Activated CD4-positive, alpha-beta memory T cell treated with anti-CD3 and anti-CD28 coated beads for 36 hours (primary cell): ENCODE measurements around the gene HSBP1L1. TPM values are rescaled to one million over a fixed set of nuclear protein-coding genes. Genes with fewer than 3 reads are reported as not detected.
"Not testable (repeated sequence)": the region's sequence is repeated elsewhere in the genome, so short reads cannot be mapped to it uniquely, and the experiment has no call there.

Experiments used
- CTCF ChIA-PET: fragments of 350-600 bp; sonication (Branson Sonifier 250); formaldehyde crosslinking; loops from one replicate; lab custom pipeline; 2021; ENCODE audit warnings: antibody characterized with exemption, inconsistent platforms; lab: Charles Lee
- POLR2A ChIA-PET: fragments of 350-600 bp; sonication (Branson Sonifier 250); formaldehyde crosslinking; loops from one replicate; lab custom pipeline; 2021; ENCODE audit warnings: antibody characterized with exemption; lab: Charles Lee
- DNase-seq: peaks from one replicate; pipeline ENCODE4 v3.0.0-alpha.2; 2020
- H3K27ac Mint-ChIP-seq: one replicate; pipeline ENCODE4 v1.8.0; 2021; ENCODE audit warnings: mixed read lengths
- H3K27me3 Mint-ChIP-seq: one replicate; pipeline ENCODE4 v1.8.0; 2021; ENCODE audit warnings: mixed read lengths
- H3K36me3 Mint-ChIP-seq: one replicate; pipeline ENCODE4 v1.8.0; 2021; ENCODE audit warnings: mixed read lengths
- H3K4me1 Mint-ChIP-seq: one replicate; pipeline ENCODE4 v1.8.0; 2021; ENCODE audit warnings: low read depth, mixed read lengths
- H3K4me3 Mint-ChIP-seq: one replicate; pipeline ENCODE4 v1.8.0; 2021; ENCODE audit warnings: mild to moderate bottlenecking, mixed read lengths
- H3K9me3 Mint-ChIP-seq: one replicate; pipeline ENCODE4 v1.8.0; 2021; ENCODE audit warnings: mixed read lengths
- intact Hi-C: fragments of 100-400 bp; cut with micrococcal nuclease; formaldehyde crosslinking; loops from one replicate; pipeline ENCODE4 v1.15.1; 2023
- total RNA-seq, 2 experiments: library from RNA; stranded (reverse); gene quantifications; one replicate each; pipeline ENCODE4 v1.2.3, GENCODE V29; 2021

Gene HSBP1L1
- total RNA-seq, 2 experiments from 2014 or later = 8.5 to 8.8 TPM

DNA sequence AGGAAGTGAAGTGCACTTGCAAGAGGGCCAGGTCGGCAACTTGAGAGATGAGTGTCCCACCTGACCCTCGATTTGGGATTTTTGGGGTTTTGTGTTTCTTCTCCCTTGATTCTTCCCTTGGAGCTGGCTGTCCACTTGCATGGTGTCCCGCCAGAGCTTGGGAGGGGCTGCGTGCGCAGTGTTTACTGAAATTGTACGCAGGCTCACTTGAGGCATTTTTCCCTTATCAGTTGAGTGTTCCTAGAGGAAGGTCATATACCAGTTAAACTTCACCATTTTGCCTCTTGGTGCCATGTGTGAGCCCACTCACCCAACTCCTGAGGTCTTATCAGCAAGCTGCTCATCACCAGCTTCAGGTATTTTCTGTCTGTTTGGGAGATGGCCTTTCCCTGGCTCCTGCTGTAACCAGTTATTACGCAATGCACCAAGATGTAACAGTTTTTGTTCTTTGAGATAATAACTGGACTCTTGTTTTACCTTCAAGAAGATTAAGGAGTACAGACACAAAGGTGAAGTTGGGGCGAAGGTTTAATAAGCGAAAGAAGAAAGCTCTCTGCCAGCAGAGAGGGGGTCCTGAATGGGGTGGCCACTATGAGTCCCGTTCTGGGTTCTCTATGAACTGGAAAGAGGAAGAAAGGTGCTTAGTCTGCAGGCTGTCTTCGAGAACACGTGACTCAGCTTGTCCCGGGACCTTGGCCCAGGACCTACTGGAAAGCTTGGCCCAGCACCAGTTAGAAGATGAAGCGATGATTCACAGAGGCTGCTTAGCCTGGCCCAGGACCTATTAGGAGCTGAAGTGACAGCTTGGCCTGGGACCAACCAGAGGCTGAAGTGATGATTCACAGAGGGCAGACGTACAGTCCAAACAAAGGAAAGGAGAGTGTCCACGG lies 45.5 kb downstream of the HSBP1L1 start:
- CTCF ChIA-PET = no interaction called here
- no peak overlapping the region for H3K4me3 Mint-ChIP-seq
- H3K9me3 Mint-ChIP-seq = peaks cover 27% of the 10 kb centered on the region

DNA sequence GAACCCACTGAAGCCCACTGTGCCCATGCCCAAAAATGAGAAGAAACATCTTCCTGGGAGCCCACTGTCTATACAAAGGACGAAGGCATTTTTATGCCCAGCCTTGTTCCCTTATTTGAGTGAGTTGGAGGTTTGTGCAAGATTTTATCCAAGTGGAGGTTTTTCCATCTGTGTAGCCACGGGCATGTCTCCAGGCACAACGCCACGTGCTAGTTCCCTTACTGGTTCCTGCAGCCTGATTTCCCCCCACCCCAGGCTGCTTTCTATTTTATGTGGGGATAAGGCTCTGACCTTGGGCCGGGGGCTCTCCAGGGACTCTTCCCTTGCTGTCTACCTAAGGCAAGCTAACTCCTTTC lies 46.1 kb downstream of the HSBP1L1 start:
- intact Hi-C loops = no loop called here
- H3K27ac Mint-ChIP-seq = no peak overlapping the region
- no peaks in the 10 kb centered on the region for H3K27me3 Mint-ChIP-seq
- peaks cover 7% of the 10 kb centered on the region for H3K36me3 Mint-ChIP-seq
- ChIA-PET POLR2A (no interaction called here), CTCF (no interaction called here)
- H3K4me1 Mint-ChIP-seq = no peaks in the 10 kb centered on the region
- DNase-seq = no peak
- H3K9me3 Mint-ChIP-seq = peaks cover 27% of the 10 kb centered on the region
- no peak overlapping the region for H3K4me3 Mint-ChIP-seq

More for the DNA sequence above, 45.5 kb downstream of the HSBP1L1 start:
- no peak overlapping the region for H3K27ac Mint-ChIP-seq
- H3K36me3 Mint-ChIP-seq = peaks cover 7% of the 10 kb centered on the region
- H3K27me3 Mint-ChIP-seq = no peaks in the 10 kb centered on the region
- POLR2A ChIA-PET = no interaction called here
- intact Hi-C loops = no loop called here
- H3K4me1 Mint-ChIP-seq = no peaks in the 10 kb centered on the region
- no peak for DNase-seq

DNA sequence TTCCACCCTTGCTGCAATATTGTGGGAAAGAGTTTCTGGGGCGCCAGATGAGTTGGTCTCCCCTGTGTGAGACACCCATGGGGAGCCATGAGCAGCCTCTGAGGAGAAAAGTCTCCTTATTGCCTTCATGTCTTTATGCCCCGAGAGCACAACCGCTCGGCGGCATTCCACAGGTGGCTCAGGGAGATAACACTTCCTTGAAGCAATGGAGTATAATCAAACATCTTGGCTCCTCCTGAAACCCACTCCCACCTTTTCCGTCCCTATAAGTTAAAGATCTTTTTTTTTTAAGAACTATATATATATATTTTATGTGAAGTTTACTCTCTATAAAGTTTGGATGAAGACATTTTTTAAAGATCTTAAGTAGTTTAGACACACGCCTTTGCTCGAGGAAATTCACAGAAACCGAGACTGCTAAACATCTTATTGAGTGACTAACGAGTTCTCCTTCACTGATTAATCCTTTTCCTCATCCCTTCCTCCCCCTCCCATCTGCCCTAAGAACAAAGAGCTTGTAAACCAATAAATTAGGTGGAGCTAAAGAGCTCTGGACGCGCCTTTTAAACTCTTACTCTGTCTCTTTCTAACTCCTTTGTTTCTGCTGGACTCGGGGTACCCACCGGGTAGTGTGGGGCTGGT lies 47.2 kb downstream of the HSBP1L1 start:
- DNase-seq, POLR2A ChIA-PET, H3K36me3 Mint-ChIP-seq, CTCF ChIA-PET, H3K27ac Mint-ChIP-seq, H3K4me3 Mint-ChIP-seq, H3K27me3 Mint-ChIP-seq, H3K4me1 Mint-ChIP-seq, intact Hi-C loops: not testable (repeated sequence)
- peaks cover 27% of the 10 kb centered on the region for H3K9me3 Mint-ChIP-seq

GRCh38 chr18:80012714-80013113 lies 48.3 kb downstream of the HSBP1L1 start:
- Mint-ChIP-seq H3K4me1 (no peaks in the 10 kb centered on the region), H3K9me3 (peaks cover 23% of the 10 kb centered on the region), H3K27ac (no peak overlapping the region), H3K36me3 (peaks cover 7% of the 10 kb centered on the region), H3K4me3 (no peak overlapping the region), H3K27me3 (no peaks in the 10 kb centered on the region)
- intact Hi-C loops = no loop called here
- no peak for DNase-seq
- POLR2A ChIA-PET = no interaction called here
- CTCF ChIA-PET = no interaction called here

Other genes starting within 250 kb of the HSBP1L1 start
- not detected for gene KCNG2, start 166.7 kb upstream of the HSBP1L1 start, total RNA-seq
- 10 to 100 TPM; 27.2 to 29.5 TPM for gene SLC66A2, start 13.0 kb upstream of the HSBP1L1 start, total RNA-seq
- gene TXNL4A, start 23.9 kb downstream of the HSBP1L1 start, total RNA-seq = 100 to 1,000 TPM; 169 to 175 TPM
- gene RBFA, start 69.8 kb downstream of the HSBP1L1 start, total RNA-seq = 10 to 100 TPM; 29.5 to 31.8 TPM
- gene ADNP2, start 144.6 kb downstream of the HSBP1L1 start, total RNA-seq = 10 to 100 TPM; 19.4 to 21.7 TPM